HT-29 (cell line): ENCODE data around the gene ARHGAP24. TPM values are rescaled to one million over a fixed set of nuclear protein-coding genes. Genes with fewer than 3 reads are reported as not detected.

Experiments
- DNase-seq: peaks from one replicate; pipeline ENCODE4 v3.0.0-alpha.2; 2015; ENCODE audit warnings: low spot score
- total RNA-seq: library from RNA; depleted of rRNA; stranded (reverse); fragments of >200 nt; shearing (Covaris generic); gene quantifications from 2 replicates; pipeline ENCODE4 v1.2.3, GENCODE V29; 2014

The ARHGAP24 gene
- total RNA-seq, 1 experiment from 2014 or later, result 1.0 TPM

GRCh38 chr4:85696661-85697060, 221.7 kb downstream of the ARHGAP24 start:
- no peak for DNase-seq

GRCh38 chr4:85697854-85698253, 222.9 kb downstream of the ARHGAP24 start:
- DNase-seq, result no peak

GRCh38 chr4:85700362-85700761, 225.4 kb downstream of the ARHGAP24 start:
- DNase-seq, result no peak

GRCh38 chr4:85701861-85702321, 226.9 kb downstream of the ARHGAP24 start:
- DNase-seq, result no peak

- no peak for DNase-seq
Observed at GRCh38 chr4:85703096-85703495, 228.1 kb downstream of the ARHGAP24 start.

GRCh38 chr4:85707611-85708010, 232.7 kb downstream of the ARHGAP24 start:
- no peak for DNase-seq

GRCh38 chr4:85708468-85708867, 233.5 kb downstream of the ARHGAP24 start:
- no peak for DNase-seq

GRCh38 chr4:85713005-85713404, 238.1 kb downstream of the ARHGAP24 start:
- DNase-seq, result no peak

- DNase-seq, result no peak
Observed at GRCh38 chr4:85715991-85716737, 241.2 kb downstream of the ARHGAP24 start.

- DNase-seq, result no peak
Observed at GRCh38 chr4:85717351-85717750, 242.4 kb downstream of the ARHGAP24 start.

GRCh38 chr4:85717847-85718246, 242.9 kb downstream of the ARHGAP24 start:
- DNase-seq, result no peak

GRCh38 chr4:85720735-85721134, 245.8 kb downstream of the ARHGAP24 start:
- no peak for DNase-seq

GRCh38 chr4:85722401-85722800, 247.5 kb downstream of the ARHGAP24 start:
- no peak for DNase-seq

- DNase-seq, result no peak
Observed at GRCh38 chr4:85722807-85723206, 247.9 kb downstream of the ARHGAP24 start.

GRCh38 chr4:85724791-85725563, 250.0 kb downstream of the ARHGAP24 start:
- DNase-seq, result no peak

- DNase-seq, result no peak
Observed at GRCh38 chr4:85725721-85726170, 250.8 kb downstream of the ARHGAP24 start.

GRCh38 chr4:85726555-85726954, 251.6 kb downstream of the ARHGAP24 start:
- DNase-seq, result no peak

- DNase-seq, result no peak
Observed at GRCh38 chr4:85728464-85728863, 253.5 kb downstream of the ARHGAP24 start.

GRCh38 chr4:85732124-85732523, 257.2 kb downstream of the ARHGAP24 start:
- DNase-seq, result no peak

GRCh38 chr4:85733798-85734197, 258.8 kb downstream of the ARHGAP24 start:
- DNase-seq, result no peak

GRCh38 chr4:85734424-85734831, 259.5 kb downstream of the ARHGAP24 start:
- no peak for DNase-seq

- no peak for DNase-seq
Observed at GRCh38 chr4:85736571-85736970, 261.6 kb downstream of the ARHGAP24 start.

GRCh38 chr4:85737254-85737653, 262.3 kb downstream of the ARHGAP24 start:
- DNase-seq, result no peak
